GM19324 (cell line): Measurements from ENCODE around the gene MTFR1L.

Source experiments
- ATAC-seq: cut with Tn5 transposase; IDR thresholded peaks from one replicate; pipeline ENCODE4 v1.9.1; 2021; ENCODE audit warnings: mild to moderate bottlenecking, moderate library complexity; ENCODE audit not compliant: unreplicated experiment, low FRiP score

The MTFR1L gene

GRCh38 chr1:25806418-25806817, 13.3 kb upstream of the MTFR1L start:
- no peak for ATAC-seq

GRCh38 chr1:25807480-25808390, 12.0 kb upstream of the MTFR1L start:
- no peak for ATAC-seq

GRCh38 chr1:25808481-25809244, 11.1 kb upstream of the MTFR1L start:
- no peak for ATAC-seq

GRCh38 chr1:25809283-25809926, 10.3 kb upstream of the MTFR1L start:
- no peak for ATAC-seq

- no peak for ATAC-seq
Observed at GRCh38 chr1:25809929-25810328, 9.8 kb upstream of the MTFR1L start.

- no peak for ATAC-seq
Observed at GRCh38 chr1:25810341-25811299, 9.1 kb upstream of the MTFR1L start.

GRCh38 chr1:25811384-25812082, 8.2 kb upstream of the MTFR1L start:
- ATAC-seq, result no peak

GRCh38 chr1:25813071-25813733, 6.6 kb upstream of the MTFR1L start:
- no peak for ATAC-seq

GRCh38 chr1:25813734-25814471, 5.9 kb upstream of the MTFR1L start:
- ATAC-seq, result no peak

GRCh38 chr1:25814549-25815087, 5.1 kb upstream of the MTFR1L start:
- ATAC-seq, result no peak

GRCh38 chr1:25815208-25816111, 4.3 kb upstream of the MTFR1L start:
- no peak for ATAC-seq

- ATAC-seq, result no peak
Observed at GRCh38 chr1:25816112-25816718, 3.5 kb upstream of the MTFR1L start.

- ATAC-seq, result no peak
Observed at GRCh38 chr1:25817840-25818501, 1.8 kb upstream of the MTFR1L start.

GRCh38 chr1:25818569-25818968, 1.2 kb upstream of the MTFR1L start:
- no peak for ATAC-seq

- peak; percentile 28 for ATAC-seq
Observed at GRCh38 chr1:25820247-25821111, 725 bp downstream of the MTFR1L start.
